MM.1S (cell line): ENCODE measurements around the gene IMPA2.

Experiments
- DNase-seq: peaks from one replicate; pipeline ENCODE4 v3.0.0-alpha.2; 2015
- H2AFZ ChIP-seq: fragments of 300-600 bp; sonication (generic); 2 replicates; pipeline ENCODE4 v1.6.0; 2016; ENCODE audit warnings: antibody characterized with exemption, low read length
- H3F3A ChIP-seq: fragments of 300-600 bp; sonication (generic); 2 replicates; pipeline ENCODE4 v1.6.1; 2016; ENCODE audit warnings: mild to moderate bottlenecking, antibody characterized with exemption, low read length, moderate library complexity, mixed read lengths; ENCODE audit not compliant: insufficient read depth
- H3K27ac ChIP-seq: fragments of 300-600 bp; sonication (generic); 2 replicates; pipeline ENCODE4 v1.5.1; 2016; ENCODE audit warnings: mild to moderate bottlenecking, low read length
- H3K27me3 ChIP-seq: fragments of 300-600 bp; sonication (generic); replicated peaks from 2 replicates; pipeline ENCODE4 v1.6.0; 2016; ENCODE audit warnings: low read length; ENCODE audit not compliant: insufficient read depth
- H3K36me3 ChIP-seq: fragments of 300-600 bp; sonication (generic); replicated peaks from 2 replicates; pipeline ENCODE4 v1.6.1; 2016; ENCODE audit warnings: mild to moderate bottlenecking, low read length, mixed read lengths; ENCODE audit not compliant: insufficient read depth
- H3K4me1 ChIP-seq: fragments of 300-600 bp; sonication (generic); 2 replicates; pipeline ENCODE4 v1.6.1; 2016; ENCODE audit warnings: low read length, mixed read lengths
- H3K4me2 ChIP-seq: fragments of 300-600 bp; sonication (generic); 2 replicates; pipeline ENCODE4 v1.6.0; 2016; ENCODE audit warnings: low read depth, low read length
- H3K4me3 ChIP-seq: fragments of 300-600 bp; sonication (generic); 2 replicates; pipeline ENCODE4 v1.5.1; 2016; ENCODE audit warnings: low read length, mixed read lengths
- H3K79me2 ChIP-seq: fragments of 300-600 bp; sonication (generic); 2 replicates; pipeline ENCODE4 v1.6.1; 2016; ENCODE audit warnings: mixed run types, low read length, mixed read lengths
- H3K9ac ChIP-seq: fragments of 300-600 bp; sonication (generic); 2 replicates; pipeline ENCODE4 v1.6.1; 2016; ENCODE audit warnings: low read length, mixed read lengths
- H3K9me2 ChIP-seq: fragments of 300-600 bp; sonication (generic); replicated peaks from 2 replicates; pipeline ENCODE4 v1.6.1; 2016; ENCODE audit warnings: mild to moderate bottlenecking, low read length, mixed read lengths; ENCODE audit not compliant: insufficient read depth
- H3K9me3 ChIP-seq: fragments of 300-600 bp; sonication (generic); replicated peaks from 2 replicates; pipeline ENCODE4 v1.6.1; 2016; ENCODE audit warnings: mild to moderate bottlenecking, low read length, mixed read lengths; ENCODE audit not compliant: insufficient read depth
- H4K20me1 ChIP-seq: fragments of 300-600 bp; sonication (generic); 2 replicates; pipeline ENCODE4 v1.6.1; 2016; ENCODE audit warnings: mild to moderate bottlenecking, low read length, moderate library complexity, mixed read lengths; ENCODE audit not compliant: insufficient read depth
- EZH2 ChIP-seq: fragments of 300-600 bp; sonication (generic); optimal IDR thresholded peaks from 2 replicates; pipeline ENCODE3; 2017; ENCODE audit warnings: low read depth, mild to moderate bottlenecking, antibody characterized with exemption, low read length, mixed read lengths
- EZH2phosphoT487 ChIP-seq: fragments of 300-600 bp; sonication (generic); IDR thresholded peaks from 2 replicates; pipeline ENCODE4 v1.6.1; 2018; ENCODE audit warnings: antibody characterized with exemption, low read length
- TF ChIP-seq, protein P1 (sequence below): fragments of 300-600 bp; sonication (generic); IDR thresholded peaks from 2 replicates; pipeline ENCODE4 v1.5.1; 2016; ENCODE audit warnings: antibody characterized with exemption, low read length, mixed read lengths

Gene IMPA2

GRCh38 chr18:12008181-12008767, 27.0 kb downstream of the IMPA2 start:
- TF ChIP-seq EZH2phosphoT487, result no peak
- no peaks in the 10 kb centered on the region for H4K20me1 ChIP-seq
- no peak for DNase-seq

GRCh38 chr18:12008842-12009580, 27.7 kb downstream of the IMPA2 start:
- H3K9me2 ChIP-seq, result no peaks in the 10 kb centered on the region
- DNase-seq, result no peak
- H2AFZ ChIP-seq, result no peak overlapping the region
- H4K20me1 ChIP-seq, result no peaks in the 10 kb centered on the region
- no peaks in the 10 kb centered on the region for H3K79me2 ChIP-seq
- H3K4me1 ChIP-seq, result 0 out of 2 replicates have a peak, but pooled peaks cover 9% of the 10 kb centered on the region
- no peak overlapping the region for H3K27ac ChIP-seq
- no peak overlapping the region for H3K9ac ChIP-seq
- H3K4me2 ChIP-seq, result no peak overlapping the region
- H3K4me3 ChIP-seq, result no peak overlapping the region
- TF ChIP-seq EZH2phosphoT487 (no peak), EZH2 (no peak)
- TF ChIP-seq, protein P1, sequence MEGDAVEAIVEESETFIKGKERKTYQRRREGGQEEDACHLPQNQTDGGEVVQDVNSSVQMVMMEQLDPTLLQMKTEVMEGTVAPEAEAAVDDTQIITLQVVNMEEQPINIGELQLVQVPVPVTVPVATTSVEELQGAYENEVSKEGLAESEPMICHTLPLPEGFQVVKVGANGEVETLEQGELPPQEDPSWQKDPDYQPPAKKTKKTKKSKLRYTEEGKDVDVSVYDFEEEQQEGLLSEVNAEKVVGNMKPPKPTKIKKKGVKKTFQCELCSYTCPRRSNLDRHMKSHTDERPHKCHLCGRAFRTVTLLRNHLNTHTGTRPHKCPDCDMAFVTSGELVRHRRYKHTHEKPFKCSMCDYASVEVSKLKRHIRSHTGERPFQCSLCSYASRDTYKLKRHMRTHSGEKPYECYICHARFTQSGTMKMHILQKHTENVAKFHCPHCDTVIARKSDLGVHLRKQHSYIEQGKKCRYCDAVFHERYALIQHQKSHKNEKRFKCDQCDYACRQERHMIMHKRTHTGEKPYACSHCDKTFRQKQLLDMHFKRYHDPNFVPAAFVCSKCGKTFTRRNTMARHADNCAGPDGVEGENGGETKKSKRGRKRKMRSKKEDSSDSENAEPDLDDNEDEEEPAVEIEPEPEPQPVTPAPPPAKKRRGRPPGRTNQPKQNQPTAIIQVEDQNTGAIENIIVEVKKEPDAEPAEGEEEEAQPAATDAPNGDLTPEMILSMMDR, result no peak
- H3K36me3 ChIP-seq, result no peaks in the 10 kb centered on the region
- H3K27me3 ChIP-seq, result no peaks in the 10 kb centered on the region
- no peaks in the 10 kb centered on the region for H3K9me3 ChIP-seq
- no peaks in the 10 kb centered on the region for H3F3A ChIP-seq

More at GRCh38 chr18:12008181-12008767, 27.0 kb downstream of the IMPA2 start:
- H3K27ac ChIP-seq, result no peak overlapping the region
- no peaks in the 10 kb centered on the region for H3K36me3 ChIP-seq
- H3K4me2 ChIP-seq, result no peak overlapping the region
- H3K9ac ChIP-seq, result no peak overlapping the region
- H2AFZ ChIP-seq, result no peak overlapping the region
- 0 out of 2 replicates have a peak, but pooled peaks cover 9% of the 10 kb centered on the region for H3K4me1 ChIP-seq
- H3F3A ChIP-seq, result no peaks in the 10 kb centered on the region
- no peaks in the 10 kb centered on the region for H3K27me3 ChIP-seq
- no peaks in the 10 kb centered on the region for H3K9me2 ChIP-seq
- no peaks in the 10 kb centered on the region for H3K9me3 ChIP-seq
- H3K4me3 ChIP-seq, result no peak overlapping the region
- H3K79me2 ChIP-seq, result no peaks in the 10 kb centered on the region

- H3K4me3 ChIP-seq, result no peak overlapping the region
- no peaks in the 10 kb centered on the region for H3K36me3 ChIP-seq
- no peak overlapping the region for H3K4me2 ChIP-seq
- H3K79me2 ChIP-seq, result no peaks in the 10 kb centered on the region
- no peaks in the 10 kb centered on the region for H3K27me3 ChIP-seq
- H2AFZ ChIP-seq, result no peak overlapping the region
- no peak overlapping the region for H3K9ac ChIP-seq
- no peaks in the 10 kb centered on the region for H4K20me1 ChIP-seq
- TF ChIP-seq EZH2phosphoT487, result no peak
- TF ChIP-seq, protein P1, result no peak
- no peak for TF ChIP-seq EZH2
- H3K9me2 ChIP-seq, result no peaks in the 10 kb centered on the region
- DNase-seq, result no peak
- H3F3A ChIP-seq, result no peaks in the 10 kb centered on the region
- H3K4me1 ChIP-seq, result 0 out of 2 replicates have a peak, but pooled peaks cover 9% of the 10 kb centered on the region
- no peaks in the 10 kb centered on the region for H3K9me3 ChIP-seq
- no peak overlapping the region for H3K27ac ChIP-seq
These were observed 28.4 kb downstream of the IMPA2 start for GRCh38 chr18:12009581-12010140.
